ENCODE results near the gene NXN.

GRCh38 chr17:802481-802880 lies 177.1 kb downstream of the NXN start:
- no peak for TF ChIP-seq CTCF (IDR thresholded peaks at IDR 0.05)
- no peak for TF ChIP-seq POLR2A (IDR thresholded peaks at IDR 0.05)
- no peak for TF ChIP-seq EP300 (IDR thresholded peaks at IDR 0.05)

Measured in tibial nerve (tissue), 4 donors.